ENCODE data around the gene PSAPL1. TPM values are rescaled to one million over a fixed set of nuclear protein-coding genes. Genes with fewer than 3 reads are reported as not detected.

PSAPL1 gene
- total and polyA plus RNA-seq, 2 of the 8 experiments (the other 6 are each of a cell fraction or from before 2014, with no cell fraction given): 0.03 TPM; not detected in 1

GRCh38 chr4:7465017-7465416 is 30.3 kb upstream of the PSAPL1 start:
- H3K14ac ChIP-seq (ENCODE audit: insufficient read length): no peak overlapping the region
- H3K79me1 ChIP-seq (ENCODE audit: low read depth, low read length): no peaks in the 10 kb centered on the region
- no peak overlapping the region for H2BK20ac ChIP-seq (ENCODE audit: low read length)
- H4K8ac ChIP-seq (ENCODE audit: extremely low read depth, insufficient read depth, low read length): no peak overlapping the region; the same call in 1 of the 2 replicates
- no peak overlapping the region for H4K5ac ChIP-seq (ENCODE audit: insufficient read length, low read depth, low read length)
- no peak overlapping the region for H2BK15ac ChIP-seq (ENCODE audit: low read length)
- H3K56ac ChIP-seq (replicated peaks; ENCODE audit: insufficient read length, low read depth, low read length): no peak overlapping the region
- CTCF ChIA-PET (ENCODE audit: partially characterized antibody): interaction anchor here (0.9 to 1.3 kb wide), 3 partner anchors 54 to 138 kb away, joined by 3 to 4 read pairs (median 3); no protein-coding TSS in a partner anchor
- H3K27me3 ChIP-seq (replicated peaks in 1 of 4; ENCODE audit: control insufficient read depth in 3 of 4, extremely low read depth in 1 of 4, insufficient read depth in 3 of 4, low read length in 3 of 4): no peaks in the 10 kb centered on the region
- FAIRE-seq: no peak
- H4K91ac ChIP-seq (replicated peaks; ENCODE audit: insufficient read length, low read length): no peak overlapping the region
- no peaks in the 10 kb centered on the region for H3K36me3 ChIP-seq (ENCODE audit: control insufficient read depth in 2 of 4, insufficient read depth in 4 of 4, low read length in 3 of 4)
- H3K4me3 ChIP-seq (ENCODE audit: extremely low read depth in 1 of 4, insufficient read depth in 2 of 4, low read depth in 3 of 4, low read length in 4 of 4): no peak overlapping the region
- H3K23ac ChIP-seq (ENCODE audit: insufficient read length): no peak overlapping the region
- no peak overlapping the region for H3K4ac ChIP-seq (replicated peaks; ENCODE audit: insufficient read length, low read depth, low read length)
- H2AK5ac ChIP-seq (ENCODE audit: low read depth, low read length): no peak overlapping the region
- H3K23me2 ChIP-seq (ENCODE audit: low read depth, low read length): peaks cover 5% of the 10 kb centered on the region; the same call in 1 of the 2 replicates
- H3K4me2 ChIP-seq (ENCODE audit: insufficient read depth in 1 of 2, low read depth in 2 of 2, low read length in 2 of 2): no peak overlapping the region
- peaks cover 0 to 14% (median 10%) of the 10 kb centered on the region in 4 experiments; a peak in 6 of 7 replicates for H3K4me1 ChIP-seq (replicated peaks in 1 of 4; ENCODE audit: control insufficient read depth in 3 of 4, insufficient read depth in 4 of 4, low read length in 3 of 4)
- POLR2A ChIA-PET (ENCODE audit: partially characterized antibody): no interaction called here
- TF ChIP-seq SP2 (IDR thresholded peaks at IDR 0.05; ENCODE audit: low read length) (no peak), JUND (IDR thresholded peaks at IDR 0.05; ENCODE audit: low read length) (no peak), KDM1A (IDR thresholded peaks at IDR 0.05; ENCODE audit: borderline replicate concordance, low read length) (no peak), RFX5 (IDR thresholded peaks at IDR 0.05; ENCODE audit: borderline replicate concordance, low read depth, low read length) (no peak), ZNF274 (IDR thresholded peaks at IDR 0.05; ENCODE audit: borderline replicate concordance, extremely low read depth, low read length) (no peak), JUN (IDR thresholded peaks at IDR 0.05; ENCODE audit: low read depth, low read length) (no peak), SAP30 (IDR thresholded peaks at IDR 0.05; ENCODE audit: insufficient read depth, insufficient replicate concordance, low read length) (no peak), SIRT6 (IDR thresholded peaks at IDR 0.05; ENCODE audit: low read length) (no peak), TAF7 (optimal IDR thresholded peaks at IDR 0.05; ENCODE audit: borderline replicate concordance, low read depth, low read length) (no peak), BCL11A (IDR thresholded peaks at IDR 0.05; ENCODE audit: low read depth in 2 of 2, low read length in 2 of 2) (no peak), RAD21 (IDR thresholded peaks at IDR 0.05 in 1 of 2, conservative IDR thresholded peaks at IDR 0.05 in 1 of 2; ENCODE audit: low read depth in 2 of 2, low read length in 2 of 2) (no peak), NANOG (IDR thresholded peaks at IDR 0.05; ENCODE audit: insufficient read depth, low read depth, low read length, poor library complexity, severe bottlenecking) (no peak)
- H2BK12ac ChIP-seq (ENCODE audit: low read depth, low read length): no peak overlapping the region
- WGBS, 2 experiments (ENCODE audit: extremely low coverage in 1 of 2, insufficient coverage in 1 of 2, insufficient read length in 1 of 2, insufficient replicate concordance in 2 of 2, low coverage in 1 of 2, low lambda C conversion rate in 2 of 2, missing lambda C conversion rate in 1 of 2): 90% methylated on average over 9 of the region's 9 CpGs; no CpG with 5 or more reads in 1 of the 2 experiments
- H3K79me2 ChIP-seq (ENCODE audit: control insufficient read depth in 1 of 2, insufficient read depth in 2 of 2, low read length in 2 of 2): no peaks in the 10 kb centered on the region
- H4K20me1 ChIP-seq (replicated peaks in 1 of 2; ENCODE audit: control insufficient read depth in 1 of 2, insufficient read depth in 2 of 2, low read length in 2 of 2): peaks cover 0 to 2% of the 10 kb centered on the region in 2 experiments
- H3K9ac ChIP-seq (replicated peaks in 1 of 4; ENCODE audit: extremely low read depth in 1 of 4, low read depth in 3 of 4, low read length in 3 of 4): no peak overlapping the region
- H2AFZ ChIP-seq (ENCODE audit: low read length): no peak overlapping the region
- peaks cover 7% of the 10 kb centered on the region in 2 experiments; a peak in 3 of 4 replicates for H3K9me3 ChIP-seq (ENCODE audit: insufficient read depth in 2 of 2, low read depth in 1 of 2, low read length in 1 of 2)
- no peak overlapping the region for H3K18ac ChIP-seq (ENCODE audit: extremely low read depth, low read length)
- no peak for DNase-seq (ENCODE audit: low read depth in 1 of 2, low spot score in 2 of 2)
- no peak overlapping the region for H2BK120ac ChIP-seq (replicated peaks; ENCODE audit: low read depth, low read length)
- H3K27ac ChIP-seq (ENCODE audit: low read depth, low read length): no peak overlapping the region
- H2BK5ac ChIP-seq (ENCODE audit: low read depth, low read length): no peak overlapping the region

Data from H1 (cell line).